AG04450 (cell line): Measurements from ENCODE around the gene CCDC88C. TPM values are rescaled to one million over a fixed set of nuclear protein-coding genes. Genes with fewer than 3 reads are reported as not detected.

ENCODE experiments used
- CTCF ChIA-PET: fragments of 300-600, 350-600 bp; formaldehyde crosslinking; extraction: SDS; loops from one replicate; lab custom pipeline; 2022; ENCODE audit warnings: antibody characterized with exemption, inconsistent platforms; lab: Charles Lee
- POLR2A ChIA-PET: fragments of 350-600 bp; formaldehyde crosslinking; extraction: SDS; loops from one replicate; lab custom pipeline; 2021; ENCODE audit warnings: antibody characterized with exemption, inconsistent platforms; lab: Yijun Ruan, JAX
- DNase-seq: peaks from one replicate; pipeline ENCODE4 v3.0.0-alpha.2; 2011; ENCODE audit warnings: low read depth, low spot score
- H3K27ac ChIP-seq: one replicate; pipeline ENCODE4 v1.5.1; 2012; ENCODE audit warnings: low read depth, low read length, control low read depth
- H3K27me3 ChIP-seq: one replicate; pipeline ENCODE4 v1.6.0; 2012; ENCODE audit warnings: low read length; ENCODE audit not compliant: control insufficient read depth, insufficient read depth
- H3K4me3 ChIP-seq: 2 replicates; pipeline ENCODE4 v1.5.1; 2011; ENCODE audit warnings: mild to moderate bottlenecking, low read depth, low read length, control low read depth
- H3K9me3 ChIP-seq: 2 replicates; pipeline ENCODE4 v1.5.1; 2012; ENCODE audit warnings: low read length; ENCODE audit not compliant: control insufficient read depth, insufficient read depth
- CTCF ChIP-seq: IDR thresholded peaks from 2 replicates; pipeline ENCODE4 v1.5.1; 2011; ENCODE audit warnings: low read depth, low read length, control low read depth, inconsistent platforms
- polyA plus RNA-seq: library from polyadenylated mRNA; depleted of rRNA; stranded (reverse); fragments of >200 nt; gene quantifications from 2 replicates; pipeline ENCODE4 v1.2.3, GENCODE V29; 2011

The CCDC88C gene
- polyA plus RNA-seq, 1 experiment: 0.01 TPM

- DNase-seq: no peak
- no peak overlapping the region for H3K4me3 ChIP-seq
- CTCF ChIA-PET: interaction anchor here (1.0 kb wide), 1 partner anchor 21 kb away, joined by 3 read pairs; no protein-coding TSS in a partner anchor
- H3K27ac ChIP-seq: no peak overlapping the region
- no peak for TF ChIP-seq CTCF
- no peaks in the 10 kb centered on the region for H3K9me3 ChIP-seq
- peaks cover 18% of the 10 kb centered on the region for H3K27me3 ChIP-seq
- POLR2A ChIA-PET: no interaction called here
Measured at GRCh38 chr14:91265404-91265803, 152.2 kb downstream of the CCDC88C start.

GRCh38 chr14:91264151-91265150 is 153.2 kb downstream of the CCDC88C start:
- ChIA-PET POLR2A (no interaction called here), CTCF (interaction anchor here (1.0 to 1.3 kb wide), 3 partner anchors 22 to 87 kb away, joined by 3 read pairs; no protein-coding TSS in a partner anchor)
- H3K9me3 ChIP-seq: no peaks in the 10 kb centered on the region
- no peak overlapping the region for H3K27ac ChIP-seq
- DNase-seq: no peak
- peak overlapping the region; percentile 29 for H3K4me3 ChIP-seq
- no peak for TF ChIP-seq CTCF
- H3K27me3 ChIP-seq: peaks cover 18% of the 10 kb centered on the region

GRCh38 chr14:91263329-91263728 is 154.3 kb downstream of the CCDC88C start:
- no peak overlapping the region for H3K27ac ChIP-seq
- CTCF ChIA-PET: interaction anchor here (0.5 to 0.6 kb wide), 2 partner anchors 78 to 413 kb away, joined by 3 read pairs; no protein-coding TSS in a partner anchor

GRCh38 chr14:91261986-91262549 is 155.6 kb downstream of the CCDC88C start:
- CTCF ChIA-PET: interaction anchor here (1.1 kb wide), 1 partner anchor 89 kb away, joined by 3 read pairs; no protein-coding TSS in a partner anchor
- POLR2A ChIA-PET: no interaction called here
- H3K27me3 ChIP-seq: peaks cover 23% of the 10 kb centered on the region
- DNase-seq: no peak
- H3K9me3 ChIP-seq: no peaks in the 10 kb centered on the region
- TF ChIP-seq CTCF: no peak
- H3K27ac ChIP-seq: no peak overlapping the region
- no peak overlapping the region for H3K4me3 ChIP-seq

More at GRCh38 chr14:91263329-91263728, 154.3 kb downstream of the CCDC88C start:
- Histone ChIP-seq H3K27me3 (peaks cover 15% of the 10 kb centered on the region), H3K4me3 (no peak overlapping the region), H3K9me3 (no peaks in the 10 kb centered on the region)
- no peak for DNase-seq
- no peak for TF ChIP-seq CTCF
- POLR2A ChIA-PET: no interaction called here

GRCh38 chr14:91261115-91261514 is 156.5 kb downstream of the CCDC88C start:
- H3K27me3 ChIP-seq: peaks cover 23% of the 10 kb centered on the region
- no peak for DNase-seq
- ChIA-PET POLR2A (no interaction called here), CTCF (no interaction called here)
- TF ChIP-seq CTCF: no peak
- no peaks in the 10 kb centered on the region for H3K9me3 ChIP-seq
- H3K27ac ChIP-seq: no peak overlapping the region
- H3K4me3 ChIP-seq: no peak overlapping the region
